DOHH2 (cell line): Measurements from ENCODE around the gene ST7.

Experiments used
- H3F3A ChIP-seq: fragments of 200-600 bp; sonication (generic), shearing (Covaris generic); 2 replicates; pipeline ENCODE4 v1.6.0; 2016; ENCODE audit warnings: antibody characterized with exemption, mild to moderate bottlenecking; ENCODE audit not compliant: control insufficient read depth, insufficient read depth
- H3K27ac ChIP-seq: fragments of 200-600 bp; sonication (generic); 2 replicates; pipeline ENCODE4 v1.5.1; 2014; ENCODE audit warnings: low read depth, mild to moderate bottlenecking, low read length, moderate library complexity
- H3K27me3 ChIP-seq: fragments of 200-600 bp; sonication (generic); 2 replicates; pipeline ENCODE4 v1.6.1; 2014; ENCODE audit warnings: mild to moderate bottlenecking, low read length, mixed read lengths; ENCODE audit not compliant: control insufficient read depth
- H3K36me3 ChIP-seq: fragments of 200-600 bp; sonication (generic); 2 replicates; pipeline ENCODE4 v1.6.1; 2014; ENCODE audit warnings: mild to moderate bottlenecking, low read length, moderate library complexity, mixed read lengths; ENCODE audit not compliant: control insufficient read depth
- H3K4me1 ChIP-seq: fragments of 200-600 bp; sonication (generic); 2 replicates; pipeline ENCODE4 v1.6.1; 2014; ENCODE audit warnings: mild to moderate bottlenecking, low read length, mixed read lengths; ENCODE audit not compliant: control insufficient read depth
- H3K4me2 ChIP-seq: fragments of 200-600 bp; sonication (generic); 2 replicates; pipeline ENCODE4 v1.6.0; 2014; ENCODE audit warnings: mild to moderate bottlenecking, low read length, moderate library complexity
- H3K4me3 ChIP-seq: fragments of 200-600 bp; sonication (generic); 2 replicates; pipeline ENCODE4 v1.5.1; 2014; ENCODE audit warnings: mild to moderate bottlenecking, low read length, mixed read lengths
- H3K79me2 ChIP-seq: fragments of 200-600 bp; sonication (generic); 2 replicates; pipeline ENCODE4 v1.6.1; 2014; ENCODE audit warnings: mild to moderate bottlenecking, low read length, mixed read lengths; ENCODE audit not compliant: control insufficient read depth
- H3K9me2 ChIP-seq: fragments of 200-600 bp; sonication (generic); replicated peaks from 2 replicates; pipeline ENCODE4 v1.6.1; 2014; ENCODE audit warnings: mild to moderate bottlenecking, low read length, mixed read lengths; ENCODE audit not compliant: control insufficient read depth
- H3K9me3 ChIP-seq: fragments of 200-600 bp; sonication (generic); 2 replicates; pipeline ENCODE4 v1.6.1; 2014; ENCODE audit warnings: antibody characterized with exemption, low read length, mixed read lengths; ENCODE audit not compliant: control insufficient read depth, insufficient read depth
- H4K20me1 ChIP-seq: fragments of 200-600 bp; sonication (generic); 2 replicates; pipeline ENCODE4 v1.6.0; 2014; ENCODE audit warnings: low read depth, mild to moderate bottlenecking, antibody characterized with exemption, low read length, moderate library complexity; ENCODE audit not compliant: control insufficient read depth, insufficient read depth
- EZH2phosphoT487 ChIP-seq: fragments of 200-600 bp; sonication (generic); IDR thresholded peaks from 2 replicates; pipeline ENCODE4 v1.6.1; 2017; ENCODE audit warnings: borderline replicate concordance, mild to moderate bottlenecking, antibody characterized with exemption, low read length, moderate library complexity, mixed read lengths
- TF ChIP-seq, protein P1 (sequence below): fragments of 200-600 bp; sonication (generic); IDR thresholded peaks from one replicate; pipeline ENCODE4 v1.5.1; 2014; ENCODE audit warnings: antibody characterized with exemption, mild to moderate bottlenecking, low read depth, low read length; ENCODE audit not compliant: poor library complexity, severe bottlenecking

Gene ST7

GRCh38 chr7:117066668-117067067, 113.4 kb downstream of the ST7 start:
- Histone ChIP-seq H3K9me2 (no peaks in the 10 kb centered on the region), H3K36me3 (no peaks in the 10 kb centered on the region), H3K79me2 (no peaks in the 10 kb centered on the region), H4K20me1 (no peaks in the 10 kb centered on the region), H3K4me2 (no peak overlapping the region), H3K4me3 (no peak overlapping the region), H3K27me3 (no peaks in the 10 kb centered on the region), H3F3A (no peaks in the 10 kb centered on the region), H3K27ac (no peak overlapping the region), H3K9me3 (no peaks in the 10 kb centered on the region), H3K4me1 (peaks cover 4% of the 10 kb centered on the region; the same call in 1 of the 2 replicates)
- TF ChIP-seq, protein P1, sequence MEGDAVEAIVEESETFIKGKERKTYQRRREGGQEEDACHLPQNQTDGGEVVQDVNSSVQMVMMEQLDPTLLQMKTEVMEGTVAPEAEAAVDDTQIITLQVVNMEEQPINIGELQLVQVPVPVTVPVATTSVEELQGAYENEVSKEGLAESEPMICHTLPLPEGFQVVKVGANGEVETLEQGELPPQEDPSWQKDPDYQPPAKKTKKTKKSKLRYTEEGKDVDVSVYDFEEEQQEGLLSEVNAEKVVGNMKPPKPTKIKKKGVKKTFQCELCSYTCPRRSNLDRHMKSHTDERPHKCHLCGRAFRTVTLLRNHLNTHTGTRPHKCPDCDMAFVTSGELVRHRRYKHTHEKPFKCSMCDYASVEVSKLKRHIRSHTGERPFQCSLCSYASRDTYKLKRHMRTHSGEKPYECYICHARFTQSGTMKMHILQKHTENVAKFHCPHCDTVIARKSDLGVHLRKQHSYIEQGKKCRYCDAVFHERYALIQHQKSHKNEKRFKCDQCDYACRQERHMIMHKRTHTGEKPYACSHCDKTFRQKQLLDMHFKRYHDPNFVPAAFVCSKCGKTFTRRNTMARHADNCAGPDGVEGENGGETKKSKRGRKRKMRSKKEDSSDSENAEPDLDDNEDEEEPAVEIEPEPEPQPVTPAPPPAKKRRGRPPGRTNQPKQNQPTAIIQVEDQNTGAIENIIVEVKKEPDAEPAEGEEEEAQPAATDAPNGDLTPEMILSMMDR = no peak
- TF ChIP-seq EZH2phosphoT487 = no peak

GRCh38 chr7:117067340-117067739, 114.0 kb downstream of the ST7 start:
- no peak overlapping the region for H3K4me3 ChIP-seq
- H3K27ac ChIP-seq = no peak overlapping the region
- no peak overlapping the region for H3K4me2 ChIP-seq
- H3K79me2 ChIP-seq = no peaks in the 10 kb centered on the region
- H3K36me3 ChIP-seq = no peaks in the 10 kb centered on the region
- no peak for TF ChIP-seq EZH2phosphoT487
- TF ChIP-seq, protein P1 = no peak
- no peaks in the 10 kb centered on the region for H3K9me3 ChIP-seq
- H3F3A ChIP-seq = no peaks in the 10 kb centered on the region
- no peaks in the 10 kb centered on the region for H4K20me1 ChIP-seq
- no peaks in the 10 kb centered on the region for H3K27me3 ChIP-seq
- no peaks in the 10 kb centered on the region for H3K9me2 ChIP-seq
- peaks cover 4% of the 10 kb centered on the region; the same call in 1 of the 2 replicates for H3K4me1 ChIP-seq

DNA sequence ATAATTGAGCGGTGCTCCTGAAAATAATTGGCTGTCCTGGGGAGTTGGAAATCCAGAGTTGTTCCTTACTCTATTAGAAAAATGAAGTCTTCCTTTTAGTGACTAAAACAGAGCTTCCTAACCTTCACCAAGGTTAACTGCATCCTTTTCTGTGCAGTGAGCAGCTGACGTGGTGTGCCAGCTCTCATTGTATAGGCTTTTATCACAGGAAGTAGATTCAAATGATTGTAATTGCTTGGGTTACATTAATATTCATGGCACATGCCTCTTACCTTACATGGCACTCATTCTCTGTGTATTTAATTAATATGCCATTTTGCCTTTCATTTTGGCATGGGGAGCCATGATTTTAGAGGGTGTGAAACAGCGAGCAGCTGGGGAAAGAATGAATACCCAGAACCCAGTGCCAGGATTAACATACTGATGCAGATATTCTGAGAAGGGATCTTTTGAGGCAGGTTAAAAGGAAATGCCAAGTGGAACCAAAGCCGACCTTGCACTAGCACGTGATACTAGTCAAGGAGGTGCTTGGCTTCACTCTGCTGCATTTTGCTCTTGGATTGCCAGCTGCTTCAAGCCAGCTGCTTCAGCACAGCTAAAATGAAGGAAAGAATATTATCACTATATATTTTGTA, 115.3 kb downstream of the ST7 start:
- Histone ChIP-seq H3K27me3 (no peaks in the 10 kb centered on the region), H3K27ac (no peak overlapping the region), H3K4me3 (no peak overlapping the region), H3F3A (no peaks in the 10 kb centered on the region), H3K9me3 (no peaks in the 10 kb centered on the region), H3K79me2 (no peaks in the 10 kb centered on the region), H4K20me1 (no peaks in the 10 kb centered on the region), H3K9me2 (no peaks in the 10 kb centered on the region), H3K4me2 (no peak overlapping the region), H3K36me3 (no peaks in the 10 kb centered on the region), H3K4me1 (peaks cover 4% of the 10 kb centered on the region; the same call in 1 of the 2 replicates)
- TF ChIP-seq, protein P1 = no peak
- no peak for TF ChIP-seq EZH2phosphoT487
